NCI-H446 treated with DMSO at 0.1 percent for 48 hours (cell line): ENCODE data around the gene ALG12.

Experiments
- DNase-seq: peaks from one replicate; lab custom pipeline; 2025; lab: John Stamatoyannopoulos, UW

The ALG12 gene

GRCh38 chr22:49917974-49918910, at the start of gene ALG12, which contains the start of gene CRELD2:
Gene ALG12 (minus strand): TSS chr22:49918438. CDS start chr22:49913765, 4,673 bp downstream.
Gene CRELD2 (plus strand): TSS chr22:49918634. CDS start chr22:49918770, 136 bp downstream.
- peak; percentile 90 for DNase-seq

GRCh38 chr22:49967706-49968208, 49.5 kb upstream of the ALG12 start:
- DNase-seq = no peak

GRCh38 chr22:49966774-49967705, 48.8 kb upstream of the ALG12 start:
- no peak for DNase-seq

GRCh38 chr22:49966041-49966773, 48.0 kb upstream of the ALG12 start:
- DNase-seq = no peak

- DNase-seq = no peak
These were observed 47.1 kb upstream of the ALG12 start for GRCh38 chr22:49965091-49966040.

- DNase-seq = no peak
These were observed 46.2 kb upstream of the ALG12 start for GRCh38 chr22:49964136-49965090.

- DNase-seq = no peak
These were observed 45.4 kb upstream of the ALG12 start for GRCh38 chr22:49963647-49964026.

- no peak for DNase-seq
These were observed 44.8 kb upstream of the ALG12 start for GRCh38 chr22:49962751-49963646.

GRCh38 chr22:49962012-49962750, 43.9 kb upstream of the ALG12 start:
- no peak for DNase-seq

- no peak for DNase-seq
These were observed 43.4 kb upstream of the ALG12 start for GRCh38 chr22:49961601-49962011.

- no peak for DNase-seq
These were observed 42.9 kb upstream of the ALG12 start for GRCh38 chr22:49961005-49961600.

GRCh38 chr22:49960159-49961004, 42.1 kb upstream of the ALG12 start, which contains the start of gene PIM3:
Gene PIM3 (plus strand): TSS chr22:49960772. CDS start chr22:49960948, 176 bp downstream.
- peak; percentile 88 for DNase-seq

- DNase-seq = no peak
These were observed 41.5 kb upstream of the ALG12 start for GRCh38 chr22:49959782-49960158.

GRCh38 chr22:49958931-49959781, 40.9 kb upstream of the ALG12 start:
- DNase-seq = no peak

GRCh38 chr22:49958366-49958921, 40.2 kb upstream of the ALG12 start:
- no peak for DNase-seq
